ENCODE measurements around the gene HPSE2.

GRCh38 chr10:98610301-98610700, 625.4 kb downstream of the HPSE2 start:
- TF ChIP-seq PRDM10 (CRISPR knock-in tag; IDR thresholded peaks at IDR 0.05; ENCODE audit: low read depth) (no peak), ZHX1 (CRISPR knock-in tag; IDR thresholded peaks at IDR 0.05; ENCODE audit: low read depth) (no peak), ZBTB4 (CRISPR knock-in tag; IDR thresholded peaks at IDR 0.05; ENCODE audit: borderline replicate concordance) (no peak), ZSCAN20 (CRISPR knock-in tag; IDR thresholded peaks at IDR 0.05; ENCODE audit: borderline replicate concordance) (no peak), ARNTL (CRISPR knock-in tag; IDR thresholded peaks at IDR 0.05) (no peak)
